Epithelial cell of proximal tubule (primary cell): ENCODE results near the gene KRT28. TPM values are rescaled to one million over a fixed set of nuclear protein-coding genes. Genes with fewer than 3 reads are reported as not detected.

Experiments used
- DNase-seq: peaks from one replicate; pipeline ENCODE4 v3.0.0-alpha.2; 2011; ENCODE audit warnings: low read depth
- H3K4me3 ChIP-seq: 2 replicates; pipeline ENCODE4 v1.5.1; 2011; ENCODE audit warnings: low read depth, mild to moderate bottlenecking, low read length
- CTCF ChIP-seq: conservative IDR thresholded peaks from 2 replicates; pipeline ENCODE4 v1.5.1; 2012; ENCODE audit warnings: low read depth, mild to moderate bottlenecking, low read length
- total RNA-seq: library from RNA; depleted of rRNA; stranded (reverse); fragments of >200 nt; gene quantifications from 2 replicates; pipeline ENCODE4 v1.2.3, GENCODE V29; 2015

The KRT28 gene
- total RNA-seq, 1 donor from 2014 or later: not detected

DNA sequence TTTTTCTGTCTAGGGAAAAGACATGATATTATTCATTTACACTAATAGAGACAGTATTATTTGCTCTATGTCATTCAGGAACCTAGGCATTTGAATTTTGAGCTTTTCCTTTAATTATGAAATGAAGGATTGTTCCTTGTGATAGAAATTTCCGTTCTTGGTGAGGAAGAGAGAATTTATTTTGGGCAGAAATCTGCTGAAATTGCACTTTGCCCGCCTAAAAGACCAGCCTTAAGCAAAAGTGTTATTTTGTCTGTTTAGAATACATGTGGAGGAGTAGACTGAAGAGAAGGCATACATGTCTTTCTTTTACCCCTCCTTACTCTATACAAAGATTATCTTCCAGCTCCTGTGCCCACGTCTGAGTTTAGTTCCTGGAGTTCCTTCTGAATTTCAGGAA is 39.4 kb upstream of the KRT28 start:
- no peak overlapping the region for H3K4me3 ChIP-seq
- no peak for DNase-seq
- TF ChIP-seq CTCF: no peak

DNA sequence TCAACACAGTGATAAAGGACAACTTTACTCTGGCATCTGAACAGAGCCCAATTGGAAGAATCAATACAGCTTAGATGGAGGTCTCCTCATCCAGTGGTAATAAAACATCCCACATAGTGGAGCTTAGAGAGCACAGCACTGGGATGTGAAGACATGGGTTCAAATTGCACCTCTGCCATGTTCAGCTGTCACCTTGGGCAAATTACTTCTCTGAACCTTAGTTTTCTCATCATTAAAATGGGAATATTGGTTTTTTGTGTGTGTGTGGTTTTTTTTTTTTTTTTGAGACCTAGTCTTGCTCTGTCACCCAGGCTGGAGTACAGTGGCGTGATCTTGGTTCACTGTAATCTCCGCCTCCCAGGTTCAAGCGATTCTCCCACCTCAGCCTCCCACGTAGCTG is 36.3 kb upstream of the KRT28 start:
- DNase-seq: no peak
- no peak for TF ChIP-seq CTCF

GRCh38 chr17:40833882-40834281 is 34.1 kb upstream of the KRT28 start:
- H3K4me3 ChIP-seq: no peak overlapping the region
- TF ChIP-seq CTCF: no peak
- no peak for DNase-seq

More for the DNA sequence above, 36.3 kb upstream of the KRT28 start:
- no peak overlapping the region for H3K4me3 ChIP-seq

GRCh38 chr17:40832840-40833239 is 33.1 kb upstream of the KRT28 start:
- no peak for TF ChIP-seq CTCF
- no peak for DNase-seq
- H3K4me3 ChIP-seq: no peak overlapping the region

DNA sequence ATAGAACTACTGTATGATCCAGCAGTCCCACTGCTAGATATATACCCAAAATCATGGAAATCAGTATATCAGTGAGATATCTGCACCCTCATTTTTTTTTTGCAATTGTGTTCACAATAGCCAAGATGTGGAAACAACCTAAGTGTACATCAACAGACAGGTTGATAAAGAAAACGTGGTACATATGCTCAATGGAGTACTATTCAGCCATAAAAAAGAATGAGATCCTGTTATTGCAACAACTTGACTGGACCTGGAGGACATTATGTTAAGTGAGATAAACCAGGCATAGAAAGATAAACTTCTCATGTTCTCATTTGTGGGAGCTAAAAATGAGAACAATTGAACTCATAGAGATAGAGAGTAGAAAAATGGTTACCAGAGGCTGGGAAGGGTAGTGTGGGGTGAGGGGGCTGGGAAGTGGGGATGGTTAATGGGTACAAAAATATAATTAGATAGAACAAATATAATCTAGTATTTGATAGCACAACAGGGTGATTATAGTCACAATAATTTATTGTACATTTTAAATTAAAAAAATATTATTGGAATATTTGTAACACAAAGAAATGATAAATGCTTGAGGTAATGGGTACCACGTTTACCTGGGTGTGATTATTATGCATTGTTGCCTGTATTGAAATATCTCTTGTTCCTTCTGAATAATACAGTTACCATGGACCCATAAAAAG is 30.5 kb upstream of the KRT28 start:
- no peak for DNase-seq
- TF ChIP-seq CTCF: no peak
- no peak overlapping the region for H3K4me3 ChIP-seq

DNA sequence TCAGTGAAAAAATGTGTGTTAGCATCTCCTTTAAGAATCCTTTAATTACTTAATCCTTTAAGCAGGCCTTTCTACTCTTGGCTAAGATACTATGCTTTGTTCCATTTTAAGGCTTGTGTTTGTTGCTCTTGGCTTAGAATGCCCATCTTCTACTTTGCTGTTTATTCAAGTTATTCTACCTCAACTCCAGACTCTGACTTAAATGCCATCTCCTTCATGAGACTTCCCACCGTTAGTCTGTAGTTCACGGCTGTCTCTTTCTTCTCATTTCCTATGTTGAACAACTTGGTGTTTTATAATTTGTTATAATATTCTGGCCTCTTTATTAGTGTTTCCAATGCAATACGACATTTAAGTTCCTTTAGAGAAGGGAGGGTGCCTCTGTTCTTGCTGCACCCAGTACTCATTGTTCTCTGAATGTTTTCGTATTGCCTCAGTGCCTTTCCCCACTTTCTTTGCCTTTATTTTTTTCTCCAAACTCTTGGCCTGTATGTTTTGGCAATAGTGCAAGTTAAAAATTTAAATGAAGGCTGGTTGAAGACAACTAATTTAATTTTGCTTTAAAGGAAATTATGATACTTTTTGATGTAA is 28.8 kb upstream of the KRT28 start:
- DNase-seq: no peak
- no peak for TF ChIP-seq CTCF
- H3K4me3 ChIP-seq: no peak overlapping the region

- no peak overlapping the region for H3K4me3 ChIP-seq
- DNase-seq: no peak
- TF ChIP-seq CTCF: no peak
Observed at GRCh38 chr17:40827746-40828453, 28.1 kb upstream of the KRT28 start.
